IMR-90 (cell line): ENCODE measurements around the gene CAMTA1. TPM values are rescaled to one million over a fixed set of nuclear protein-coding genes. Genes with fewer than 3 reads are reported as not detected.

Source experiments
- ATAC-seq: fragments of 200-7000 bp; cut with Tn5 transposase; 2 replicates; pipeline ENCODE4 v1.9.1; 2020; ENCODE audit warnings: low read depth, mild to moderate bottlenecking, moderate library complexity
- BruUV-seq: library from RNA; stranded (reverse); fragments of 400-500 nt; replicated peaks from 2 replicates; lab custom pipeline; 2021; lab: Mats Ljungman, UMichigan
- CTCF ChIA-PET: fragments of 300-600 bp; formaldehyde crosslinking; extraction: SDS; loops from one replicate; lab custom pipeline; 2021; ENCODE audit warnings: antibody characterized with exemption; lab: Yijun Ruan, JAX
- POLR2A ChIA-PET: fragments of 300-600 bp; sonication (Branson Sonifier 250); formaldehyde crosslinking; loops from one replicate; lab custom pipeline; 2022; ENCODE audit warnings: antibody characterized with exemption; ENCODE audit not compliant: unreplicated experiment; lab: Charles Lee
- DNase-seq: peaks from one replicate; pipeline ENCODE4 v3.0.0; 2013
- H2AFZ ChIP-seq: replicated peaks from 2 replicates; pipeline ENCODE3; 2013; ENCODE audit warnings: low read length, mild to moderate bottlenecking; ENCODE audit not compliant: poor library complexity
- H2AK5ac ChIP-seq: 2 replicates; pipeline ENCODE4 v1.6.1; 2013; ENCODE audit warnings: low read depth, low read length, inconsistent platforms
- H2AK9ac ChIP-seq: replicated peaks from 2 replicates; pipeline ENCODE3; 2013; ENCODE audit warnings: mild to moderate bottlenecking, low read depth, low read length, moderate library complexity; ENCODE audit not compliant: poor library complexity
- H2BK120ac ChIP-seq: 2 replicates; pipeline ENCODE4 v1.6.1; 2013; ENCODE audit warnings: low read depth, low read length, inconsistent platforms
- H2BK15ac ChIP-seq: 3 replicates; pipeline ENCODE4 v1.6.1; 2013; ENCODE audit warnings: low read depth, low read length, inconsistent platforms
- H2BK20ac ChIP-seq: 2 replicates; pipeline ENCODE4 v1.6.1; 2013; ENCODE audit warnings: low read depth, mild to moderate bottlenecking, inconsistent platforms, low read length, moderate library complexity
- H2BK5ac ChIP-seq: 2 replicates; pipeline ENCODE4 v1.6.1; 2013; ENCODE audit warnings: mild to moderate bottlenecking, low read depth, low read length, inconsistent platforms; ENCODE audit not compliant: poor library complexity, severe bottlenecking
- H3K14ac ChIP-seq: replicated peaks from 2 replicates; pipeline ENCODE4 v1.6.1; 2013; ENCODE audit warnings: low read depth, low read length, inconsistent platforms
- H3K18ac ChIP-seq: 2 replicates; pipeline ENCODE4 v1.6.1; 2013; ENCODE audit warnings: low read depth, low read length, control low read depth
- H3K23ac ChIP-seq: 2 replicates; pipeline ENCODE4 v1.6.1; 2013; ENCODE audit warnings: low read depth, low read length, inconsistent platforms
- H3K27ac ChIP-seq: 2 replicates; pipeline ENCODE4 v1.5.1; 2013; ENCODE audit warnings: mild to moderate bottlenecking, control low read depth, low read length; ENCODE audit not compliant: insufficient read depth
- H3K27me3 ChIP-seq: 2 replicates; pipeline ENCODE4 v1.6.1; 2013; ENCODE audit warnings: low read length; ENCODE audit not compliant: control insufficient read depth, insufficient read depth
- H3K36me3 ChIP-seq: 2 replicates; pipeline ENCODE4 v1.6.1; 2013; ENCODE audit warnings: low read length, mixed read lengths; ENCODE audit not compliant: control insufficient read depth, insufficient read depth
- H3K4ac ChIP-seq: 2 replicates; pipeline ENCODE4 v1.6.1; 2013; ENCODE audit warnings: low read depth, low read length, inconsistent platforms
- H3K4me1 ChIP-seq: 2 replicates; pipeline ENCODE4 v1.6.1; 2013; ENCODE audit warnings: low read length, mixed read lengths; ENCODE audit not compliant: control insufficient read depth, insufficient read depth
- H3K4me2 ChIP-seq: 2 replicates; pipeline ENCODE4 v1.6.1; 2013; ENCODE audit warnings: low read depth, mild to moderate bottlenecking, control low read depth, low read length, moderate library complexity
- H3K4me3 ChIP-seq: 2 replicates; pipeline ENCODE4 v1.5.1; 2013; ENCODE audit warnings: low read depth, mild to moderate bottlenecking, control low read depth, low read length, moderate library complexity; ENCODE audit not compliant: insufficient read depth
- H3K56ac ChIP-seq: 2 replicates; pipeline ENCODE4 v1.6.1; 2013; ENCODE audit warnings: low read length, inconsistent platforms; ENCODE audit not compliant: insufficient read depth; ENCODE audit errors: extremely low read depth
- H3K79me1 ChIP-seq, 2 experiments: 2 replicates each; pipeline ENCODE4 v1.6.1; 2013; ENCODE audit warnings: low read length in 2 of 2, inconsistent platforms in 1 of 2, low read depth in 1 of 2
- H3K9ac ChIP-seq: 2 replicates; pipeline ENCODE4 v1.6.1; 2013; ENCODE audit warnings: low read depth, low read length, control low read depth
- H3K9me1 ChIP-seq: 2 replicates; pipeline ENCODE4 v1.6.1; 2013; ENCODE audit warnings: low read length, inconsistent platforms; ENCODE audit not compliant: insufficient read depth
- H3K9me3 ChIP-seq: 2 replicates; pipeline ENCODE4 v1.6.1; 2013; ENCODE audit warnings: low read length; ENCODE audit not compliant: control insufficient read depth, insufficient read depth
- H4K20me1 ChIP-seq: 2 replicates; pipeline ENCODE4 v1.6.1; 2013; ENCODE audit warnings: low read length, inconsistent platforms; ENCODE audit not compliant: insufficient read depth
- H4K5ac ChIP-seq: 2 replicates; pipeline ENCODE4 v1.6.1; 2013; ENCODE audit warnings: mild to moderate bottlenecking, low read depth, low read length, control low read depth
- H4K8ac ChIP-seq, 2 experiments: 2 replicates each; pipeline ENCODE4 v1.6.1; 2013; ENCODE audit warnings: low read depth in 2 of 2, low read length in 2 of 2, control low read depth in 1 of 2, inconsistent platforms in 1 of 2
- H4K91ac ChIP-seq: 2 replicates; pipeline ENCODE4 v1.6.1; 2013; ENCODE audit warnings: low read depth, low read length, inconsistent platforms; ENCODE audit not compliant: insufficient read depth
- BHLHE40 ChIP-seq: fragments of 150-350 bp; IDR thresholded peaks from 2 replicates; pipeline ENCODE4 v1.6.1; 2016; ENCODE audit warnings: mild to moderate bottlenecking, low read depth, low read length
- CEBPB ChIP-seq: IDR thresholded peaks from 2 replicates; pipeline ENCODE4 v1.6.1; 2012; ENCODE audit warnings: low read depth, low read length, improper control_type of control experiment
- CHD1 ChIP-seq: IDR thresholded peaks from 2 replicates; pipeline ENCODE4 v1.6.1; 2012; ENCODE audit warnings: low read depth, low read length, improper control_type of control experiment
- FOS ChIP-seq: fragments of 150-350 bp; IDR thresholded peaks from 2 replicates; pipeline ENCODE4 v1.6.1; 2016; ENCODE audit warnings: low read depth, low read length
- MAFK ChIP-seq: IDR thresholded peaks from 2 replicates; pipeline ENCODE4 v1.6.1; 2012; ENCODE audit warnings: low read depth, low read length, improper control_type of control experiment
- MAZ ChIP-seq: IDR thresholded peaks from 2 replicates; pipeline ENCODE4 v1.6.1; 2012; ENCODE audit warnings: low read depth, mild to moderate bottlenecking, low read length, improper control_type of control experiment, moderate library complexity, borderline replicate concordance
- MXI1 ChIP-seq: IDR thresholded peaks from 2 replicates; pipeline ENCODE4 v1.6.1; 2012; ENCODE audit warnings: low read depth, mild to moderate bottlenecking, low read length, moderate library complexity, borderline replicate concordance
- NFE2L2 ChIP-seq: fragments of 150-350 bp; IDR thresholded peaks from 2 replicates; pipeline ENCODE4 v1.6.1; 2016; ENCODE audit warnings: low read depth, mild to moderate bottlenecking, low read length
- POLR2A ChIP-seq: IDR thresholded peaks from 2 replicates; pipeline ENCODE4 v1.6.1; 2012; ENCODE audit warnings: mild to moderate bottlenecking, low read depth, low read length
- RAD21 ChIP-seq: IDR thresholded peaks from 2 replicates; pipeline ENCODE4 v1.6.1; 2012; ENCODE audit warnings: low read length, improper control_type of control experiment
- RCOR1 ChIP-seq: IDR thresholded peaks from 2 replicates; pipeline ENCODE4 v1.6.1; 2012; ENCODE audit warnings: mild to moderate bottlenecking, low read length, improper control_type of control experiment; ENCODE audit not compliant: insufficient replicate concordance
- RFX5 ChIP-seq: IDR thresholded peaks from 2 replicates; pipeline ENCODE4 v1.8.0; 2012; ENCODE audit warnings: low read depth, mild to moderate bottlenecking, low read length, moderate library complexity
- SMC3 ChIP-seq: fragments of 150-350 bp; IDR thresholded peaks from 2 replicates; pipeline ENCODE4 v1.6.1; 2016; ENCODE audit warnings: low read depth, mild to moderate bottlenecking, antibody characterized with exemption, low read length, moderate library complexity
- WGBS, 2 experiments: methylation state at CpG; one replicate each; pipeline versions ENCODE4 v1.1.5 to v1.1.7; 2013; ENCODE audit warnings: missing lambda C conversion rate in 2 of 2; ENCODE audit not compliant: insufficient read length in 1 of 2; ENCODE audit errors: extremely low coverage in 2 of 2; 5-methylcytosine and 5-hydroxymethylcytosine counted together
- dilution Hi-C: fragments of 300-500 bp; cut with HindIII; formaldehyde crosslinking; loops from one replicate; pipeline ENCODE4 v1.14.3; 2018; ENCODE audit warnings: low sequenced_read_pairs; ENCODE audit not compliant: unreplicated experiment
- in situ Hi-C: fragments of 300-500 bp; cut with MboI; formaldehyde crosslinking; loops from 3 replicates; pipeline ENCODE4 v1.14.3; 2019; ENCODE audit warnings: low sequenced_read_pairs, inconsistent platforms, mixed read lengths
- intact Hi-C: fragments of 100-400 bp; cut with micrococcal nuclease; formaldehyde crosslinking; loops from 2 replicates; pipeline ENCODE4 v1.10.0; 2022
- polyA plus RNA-seq, 3 experiments: library from polyadenylated mRNA; depleted of rRNA; stranded (reverse); fragments of >200 nt; gene quantifications; 2 replicates each; pipeline ENCODE4 v1.2.3, GENCODE V29; 2012; ENCODE audit warnings: low replicate concordance in 1 of 3
- total RNA-seq: library from RNA; depleted of rRNA; stranded (reverse); fragments of >200 nt; gene quantifications from 2 replicates; pipeline ENCODE4 v1.2.3, GENCODE V29; 2012
- TF ChIP-seq, protein P1 (sequence below): fragments of 150-350 bp; IDR thresholded peaks from 2 replicates; pipeline ENCODE4 v1.6.1; 2016; ENCODE audit warnings: low read depth, mild to moderate bottlenecking, low read length, moderate library complexity, borderline replicate concordance
- TF ChIP-seq, protein P2 (sequence below): conservative IDR thresholded peaks from 2 replicates; pipeline ENCODE4 v1.5.1; 2012; ENCODE audit warnings: mild to moderate bottlenecking, low read depth, low read length, improper control_type of control experiment
- TF ChIP-seq, protein P3 (sequence below): fragments of 150-350 bp; IDR thresholded peaks from 2 replicates; pipeline ENCODE4 v1.6.1; 2017; ENCODE audit warnings: mild to moderate bottlenecking, antibody characterized with exemption, low read length, low read depth

The CAMTA1 gene
- total and polyA plus RNA-seq, 2 of the 4 experiments (the other 2 are of a cell fraction), result 35.5 to 74.3 TPM

GRCh38 chr1:6802893-6803292 lies 17.6 kb downstream of the CAMTA1 start:
- Histone ChIP-seq H2BK5ac (peak overlapping the region; percentile 69), H3K27ac (peak overlapping the region; percentile 73; the same call in 1 of the 2 replicates), H3K4me2 (no peak overlapping the region), H3K9me3 (no peaks in the 10 kb centered on the region), H3K9me1 (peaks cover 21% of the 10 kb centered on the region), H3K4ac (peak overlapping the region; percentile 77), H4K91ac (peak overlapping the region; percentile 47), H4K8ac (peak overlapping the region in 1 of 2 experiments; percentile 48; a peak in 2 of 4 replicates), H4K20me1 (peaks cover 8% of the 10 kb centered on the region), H3K9ac (no peak overlapping the region), H2AK5ac (peak overlapping the region; percentile 90), H3K4me1 (peaks cover 38% of the 10 kb centered on the region), H3K27me3 (no peaks in the 10 kb centered on the region), H3K56ac (no peak overlapping the region), H3K14ac (peak overlapping the region; percentile 68; the same call in 1 of the 2 replicates), H2BK20ac (peak overlapping the region; percentile 59; the same call in 1 of the 2 replicates), H3K36me3 (no peaks in the 10 kb centered on the region), H2BK120ac (peak overlapping the region; percentile 81), H2AK9ac (no peak overlapping the region), H2AFZ (no peak overlapping the region), H4K5ac (peak overlapping the region; percentile 38; the same call in 1 of the 2 replicates), H3K23ac (no peak overlapping the region; the same call in 1 of the 2 replicates), H3K79me1 (peaks cover 20 to 70% of the 10 kb centered on the region in 2 experiments), H3K18ac (peak overlapping the region; percentile 58; the same call in 1 of the 2 replicates), H3K4me3 (no peak overlapping the region), H2BK15ac (peak overlapping the region; percentile 66; the same call in 2 of the 3 replicates)
- WGBS, 2 experiments, result no CpG with 5 or more reads among the region's 8 CpGs
- intact Hi-C loops (loop anchor here (5.0 kb wide), 1 partner anchor 69 kb away; no protein-coding TSS in a partner anchor), in situ Hi-C loops (loop anchor here (10.0 kb wide), 1 partner anchor 842 kb away; no protein-coding TSS in a partner anchor), dilution Hi-C loops (no loop called here)
- DNase-seq (no peak), ATAC-seq (no peak)
- ChIA-PET CTCF (interaction anchor here (0.6 to 0.7 kb wide), 2 partner anchors 66 to 400 kb away, joined by 4 to 5 read pairs; no protein-coding TSS in a partner anchor), POLR2A (no interaction called here)
- TF ChIP-seq MXI1 (no peak), CHD1 (no peak), POLR2A (no peak), MAFK (no peak), CEBPB (no peak), SMC3 (no peak), BHLHE40 (no peak), NFE2L2 (no peak), RCOR1 (no peak), FOS (no peak), RAD21 (no peak), MAZ (no peak), RFX5 (no peak)
- TF ChIP-seq, protein P1, sequence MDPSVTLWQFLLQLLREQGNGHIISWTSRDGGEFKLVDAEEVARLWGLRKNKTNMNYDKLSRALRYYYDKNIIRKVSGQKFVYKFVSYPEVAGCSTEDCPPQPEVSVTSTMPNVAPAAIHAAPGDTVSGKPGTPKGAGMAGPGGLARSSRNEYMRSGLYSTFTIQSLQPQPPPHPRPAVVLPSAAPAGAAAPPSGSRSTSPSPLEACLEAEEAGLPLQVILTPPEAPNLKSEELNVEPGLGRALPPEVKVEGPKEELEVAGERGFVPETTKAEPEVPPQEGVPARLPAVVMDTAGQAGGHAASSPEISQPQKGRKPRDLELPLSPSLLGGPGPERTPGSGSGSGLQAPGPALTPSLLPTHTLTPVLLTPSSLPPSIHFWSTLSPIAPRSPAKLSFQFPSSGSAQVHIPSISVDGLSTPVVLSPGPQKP, result no peak
- TF ChIP-seq, protein P2, sequence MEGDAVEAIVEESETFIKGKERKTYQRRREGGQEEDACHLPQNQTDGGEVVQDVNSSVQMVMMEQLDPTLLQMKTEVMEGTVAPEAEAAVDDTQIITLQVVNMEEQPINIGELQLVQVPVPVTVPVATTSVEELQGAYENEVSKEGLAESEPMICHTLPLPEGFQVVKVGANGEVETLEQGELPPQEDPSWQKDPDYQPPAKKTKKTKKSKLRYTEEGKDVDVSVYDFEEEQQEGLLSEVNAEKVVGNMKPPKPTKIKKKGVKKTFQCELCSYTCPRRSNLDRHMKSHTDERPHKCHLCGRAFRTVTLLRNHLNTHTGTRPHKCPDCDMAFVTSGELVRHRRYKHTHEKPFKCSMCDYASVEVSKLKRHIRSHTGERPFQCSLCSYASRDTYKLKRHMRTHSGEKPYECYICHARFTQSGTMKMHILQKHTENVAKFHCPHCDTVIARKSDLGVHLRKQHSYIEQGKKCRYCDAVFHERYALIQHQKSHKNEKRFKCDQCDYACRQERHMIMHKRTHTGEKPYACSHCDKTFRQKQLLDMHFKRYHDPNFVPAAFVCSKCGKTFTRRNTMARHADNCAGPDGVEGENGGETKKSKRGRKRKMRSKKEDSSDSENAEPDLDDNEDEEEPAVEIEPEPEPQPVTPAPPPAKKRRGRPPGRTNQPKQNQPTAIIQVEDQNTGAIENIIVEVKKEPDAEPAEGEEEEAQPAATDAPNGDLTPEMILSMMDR, result no peak
- TF ChIP-seq, protein P3, sequence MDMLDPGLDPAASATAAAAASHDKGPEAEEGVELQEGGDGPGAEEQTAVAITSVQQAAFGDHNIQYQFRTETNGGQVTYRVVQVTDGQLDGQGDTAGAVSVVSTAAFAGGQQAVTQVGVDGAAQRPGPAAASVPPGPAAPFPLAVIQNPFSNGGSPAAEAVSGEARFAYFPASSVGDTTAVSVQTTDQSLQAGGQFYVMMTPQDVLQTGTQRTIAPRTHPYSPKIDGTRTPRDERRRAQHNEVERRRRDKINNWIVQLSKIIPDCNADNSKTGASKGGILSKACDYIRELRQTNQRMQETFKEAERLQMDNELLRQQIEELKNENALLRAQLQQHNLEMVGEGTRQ, result no peak
- BruUV-seq, result no TSS peak
